Activated naive CD8-positive, alpha-beta T cell treated with anti-CD3 and anti-CD28 coated beads, Interleukin-2, amount 50 U/mL, for 16 hours (primary cell): ENCODE data around the gene ARL6IP1.

Experiments
- DNase-seq: peaks from one replicate; pipeline ENCODE4 v3.0.0-alpha.2; 2020; ENCODE audit warnings: low read depth, low spot score

Gene ARL6IP1

DNA sequence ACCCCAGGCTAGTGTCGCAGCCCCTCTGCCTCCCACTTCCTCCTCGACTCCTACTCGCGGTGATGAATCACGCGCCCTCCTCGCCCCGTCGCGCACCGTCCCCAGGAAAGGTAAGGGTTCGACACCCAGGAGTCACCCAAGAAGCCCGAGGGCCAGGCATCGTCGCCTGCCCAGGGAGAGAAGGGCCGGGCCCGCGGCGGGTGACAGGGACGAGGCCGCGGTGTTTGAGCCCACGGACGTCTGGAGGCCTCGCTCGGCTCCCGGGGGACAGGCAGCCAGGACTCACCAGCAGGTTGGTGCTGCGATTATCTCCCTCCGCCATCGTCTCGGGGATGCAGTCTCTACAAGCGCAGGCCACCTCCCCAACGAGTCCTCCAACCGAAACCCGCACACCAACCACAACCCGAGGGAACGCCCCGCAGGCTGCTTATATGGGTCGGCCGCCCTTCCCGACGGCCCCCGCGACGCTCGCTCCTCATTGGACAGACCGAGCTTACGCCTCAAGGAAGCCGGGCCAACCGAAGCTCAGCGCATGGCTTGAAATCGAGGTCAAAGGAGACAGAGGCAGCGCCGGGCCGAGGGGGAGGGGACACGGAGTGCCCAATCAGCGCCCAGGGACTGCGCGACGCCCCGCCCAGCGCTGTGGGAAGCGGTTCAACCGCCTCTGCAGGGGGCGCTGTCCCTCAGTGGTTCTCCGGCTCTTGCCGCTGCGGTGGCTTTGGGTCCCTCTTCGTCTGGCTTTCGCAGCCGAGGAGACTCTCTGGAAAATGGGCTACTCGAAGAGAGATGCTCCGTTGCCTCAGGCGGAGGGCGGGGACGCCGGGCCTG, at the start of gene ARL6IP1:
ARL6IP1 (minus strand) TSS at position 405 of the 828 bp plus-strand sequence; CDS start at position 322, 83 bp downstream.
- peak; percentile 96 for DNase-seq

DNA sequence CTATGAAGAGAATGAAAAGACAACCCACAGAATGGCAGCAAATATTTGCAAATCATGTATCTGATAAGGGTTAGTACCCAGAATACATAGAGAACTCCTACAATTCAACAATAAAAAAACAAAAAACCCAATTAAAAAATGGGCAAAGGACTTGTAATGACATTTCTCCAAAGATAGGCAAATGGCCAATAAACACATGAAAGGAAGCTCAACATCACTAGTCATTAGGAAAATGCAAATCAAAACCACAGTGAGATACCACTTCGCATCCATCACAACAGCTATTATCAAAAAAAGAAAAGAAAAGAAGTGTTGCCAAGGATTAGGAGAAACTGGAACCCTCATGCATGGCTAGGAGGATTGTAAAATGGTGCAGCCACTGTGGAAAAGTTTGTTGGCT, 45.1 kb upstream of the ARL6IP1 start:
- DNase-seq: no peak

DNA sequence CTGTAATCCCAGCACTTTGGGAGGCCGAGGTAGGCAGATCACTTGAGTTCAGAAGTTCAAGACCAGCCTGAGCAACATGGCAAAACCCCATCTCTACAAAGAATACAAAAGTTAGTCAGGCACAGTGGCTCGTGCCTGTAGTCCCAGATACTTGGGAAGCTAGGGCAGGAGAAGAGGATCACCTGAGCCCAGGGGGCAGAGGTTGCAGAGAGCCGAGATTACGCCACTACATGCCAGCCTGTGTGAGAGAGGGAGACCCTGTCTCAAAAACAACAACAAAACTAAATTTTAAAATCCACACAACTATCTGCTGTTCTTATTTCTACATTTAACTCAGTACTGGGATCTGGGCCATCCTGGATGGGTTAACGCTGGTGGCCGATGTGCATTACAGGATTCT, 41.2 kb upstream of the ARL6IP1 start:
- no peak for DNase-seq

DNA sequence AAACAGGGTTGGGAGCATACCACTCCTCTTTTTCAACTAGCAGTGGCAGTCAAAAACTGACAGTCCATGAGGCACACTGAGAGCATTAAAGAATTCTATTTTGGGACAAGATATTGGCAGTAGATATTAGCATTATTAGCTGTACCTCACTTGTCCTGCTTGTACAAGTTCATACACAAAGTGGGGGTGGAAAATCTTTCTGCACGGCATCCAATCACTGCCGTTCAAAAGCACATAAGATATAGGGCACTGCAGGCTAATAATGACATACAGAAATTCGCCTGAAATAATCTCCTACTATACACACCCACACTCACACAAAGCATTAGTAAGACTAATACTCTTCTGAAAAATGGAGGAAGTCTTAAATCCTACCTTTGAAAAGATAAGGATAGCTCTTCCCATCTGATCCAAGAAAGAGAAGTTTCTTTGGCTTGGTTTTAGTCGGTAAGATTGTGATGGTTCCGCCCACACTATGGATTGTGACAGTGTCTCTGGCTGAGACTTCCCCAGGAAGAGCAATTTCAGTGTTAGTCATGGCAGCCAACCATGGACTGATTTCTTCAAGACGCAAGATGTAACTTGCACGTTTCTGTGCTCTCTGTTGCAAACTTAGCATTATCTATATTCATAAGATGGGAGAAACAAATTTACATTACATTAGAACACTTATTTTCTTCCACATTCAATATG, 40.6 kb upstream of the ARL6IP1 start:
- no peak for DNase-seq

DNA sequence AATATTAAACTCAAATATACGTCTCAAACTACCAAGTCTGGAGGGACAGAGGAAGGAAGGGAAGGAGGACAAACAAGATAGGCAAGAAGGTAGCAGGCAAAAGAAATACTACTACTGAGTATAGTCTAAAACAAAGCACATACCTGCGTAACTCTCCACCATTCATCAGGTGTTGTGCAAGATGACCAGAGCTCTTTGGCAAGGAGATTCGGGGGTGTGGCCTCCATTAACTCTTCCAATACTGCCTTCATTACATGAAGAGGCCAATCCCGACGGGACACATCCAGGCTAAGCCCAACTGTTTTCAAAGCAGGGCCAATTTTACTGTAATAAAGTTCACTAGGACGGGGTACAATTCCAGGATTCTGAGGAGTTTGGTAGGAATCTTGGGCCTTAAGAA, 38.2 kb upstream of the ARL6IP1 start:
- DNase-seq: no peak

DNA sequence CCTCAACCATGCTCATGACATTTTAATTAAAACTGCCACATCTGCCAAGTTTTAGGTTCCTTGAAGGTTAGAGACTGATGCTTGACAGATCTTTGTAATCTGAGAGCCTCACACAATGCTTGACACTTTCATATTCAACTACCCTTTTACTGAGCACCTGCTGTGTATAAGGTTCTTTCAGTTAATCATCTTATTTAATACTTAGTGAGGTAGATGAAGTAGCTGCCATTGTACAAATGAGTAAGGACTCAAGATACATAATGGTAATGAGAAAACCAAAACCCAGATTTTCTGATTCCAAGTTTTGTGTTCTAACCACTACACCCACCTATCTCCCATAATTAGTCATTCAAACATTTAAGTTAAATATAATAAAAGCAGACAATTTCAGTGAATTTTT, 35.4 kb upstream of the ARL6IP1 start:
- DNase-seq: no peak

DNA sequence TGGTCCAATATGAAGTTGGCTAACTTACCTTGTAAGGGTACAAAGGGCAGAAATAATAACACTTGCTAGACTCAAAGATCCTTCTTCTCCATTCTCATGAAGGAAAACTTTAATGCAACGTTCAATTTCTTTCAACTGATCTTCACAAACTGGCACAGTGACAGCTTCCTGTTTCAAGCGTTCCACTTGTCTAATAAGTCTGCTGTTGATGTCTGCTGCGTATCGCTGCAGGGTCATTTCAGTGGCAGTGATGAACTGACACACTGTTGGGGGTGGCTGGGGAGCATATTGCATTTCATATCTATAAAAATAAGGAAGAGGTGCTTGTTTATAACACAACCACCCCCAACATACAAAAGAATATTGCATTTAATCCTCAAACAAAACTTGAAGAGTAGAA, 33.5 kb upstream of the ARL6IP1 start:
- no peak for DNase-seq

DNA sequence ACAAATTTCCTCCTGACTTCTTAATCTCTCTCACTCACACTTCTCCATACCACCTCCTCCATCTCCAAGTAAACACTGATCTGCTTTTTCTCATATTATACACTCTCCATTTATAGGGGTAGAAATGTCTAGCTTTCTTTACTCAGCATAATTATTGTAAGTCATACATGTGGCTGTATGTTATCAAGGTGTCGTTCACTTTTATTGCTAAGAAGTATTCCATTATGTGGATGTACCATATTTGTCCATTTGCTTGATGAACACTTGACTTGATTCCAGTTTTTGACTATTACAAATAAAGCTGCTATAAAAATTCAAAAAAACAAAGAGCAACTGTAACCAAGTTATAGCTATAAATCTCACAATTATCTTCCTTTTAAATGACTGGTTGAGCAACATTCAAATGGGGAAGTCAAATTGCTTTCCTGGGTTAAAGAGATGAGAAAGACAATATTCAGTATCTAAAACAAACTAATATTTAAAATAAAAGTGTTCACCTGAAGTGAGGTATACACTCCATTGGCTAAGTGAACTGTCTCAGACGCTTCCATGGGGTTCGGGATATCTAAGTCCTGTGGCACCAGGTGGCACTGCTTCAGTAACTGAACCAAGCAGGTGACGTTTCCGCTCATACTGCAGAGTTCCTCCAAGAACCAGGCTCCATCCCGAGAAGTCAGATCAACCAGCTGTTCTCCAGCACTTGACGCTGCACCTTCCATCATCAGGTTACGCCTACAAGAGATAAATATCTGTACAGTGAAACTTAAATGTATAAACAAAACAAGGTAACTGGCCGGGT, 32.6 kb upstream of the ARL6IP1 start:
- no peak for DNase-seq

DNA sequence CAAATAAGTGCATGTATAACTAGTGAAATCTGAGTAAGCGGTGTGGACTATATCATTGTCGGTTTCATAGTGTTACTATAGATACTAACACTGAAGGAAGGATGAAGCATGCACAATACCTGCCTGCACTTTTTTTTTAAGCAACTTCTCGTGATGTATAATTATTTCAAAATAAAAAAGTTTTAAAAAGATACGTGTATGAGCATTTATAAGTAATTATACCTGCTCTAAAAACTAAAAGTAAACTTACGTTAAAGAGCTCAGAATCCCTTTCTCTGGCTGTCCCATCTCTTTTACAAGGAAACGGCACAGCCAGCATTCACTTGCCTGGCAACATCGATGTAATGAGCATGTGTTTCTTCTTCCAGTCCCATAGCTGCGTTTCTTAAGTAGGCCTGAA, 31.3 kb upstream of the ARL6IP1 start:
- DNase-seq: no peak

DNA sequence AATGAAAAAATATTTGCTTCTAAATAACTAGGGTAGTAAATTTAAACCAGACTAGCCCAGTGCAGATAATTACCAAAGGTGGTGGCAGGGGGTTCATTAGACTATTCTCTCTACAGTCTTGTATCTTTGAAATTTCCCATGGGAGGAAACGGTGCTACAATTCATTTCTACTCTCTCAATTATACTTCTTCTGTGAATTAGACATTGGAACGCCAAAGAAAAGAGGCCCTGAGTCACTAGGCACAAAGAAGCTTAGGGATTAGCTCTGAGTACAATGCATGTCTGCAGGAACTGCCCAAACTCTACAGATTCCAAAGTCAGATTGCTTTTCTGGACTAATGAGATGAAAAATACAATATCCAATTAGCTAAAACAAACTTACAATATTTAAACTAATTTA, 30.7 kb upstream of the ARL6IP1 start:
- no peak for DNase-seq

DNA sequence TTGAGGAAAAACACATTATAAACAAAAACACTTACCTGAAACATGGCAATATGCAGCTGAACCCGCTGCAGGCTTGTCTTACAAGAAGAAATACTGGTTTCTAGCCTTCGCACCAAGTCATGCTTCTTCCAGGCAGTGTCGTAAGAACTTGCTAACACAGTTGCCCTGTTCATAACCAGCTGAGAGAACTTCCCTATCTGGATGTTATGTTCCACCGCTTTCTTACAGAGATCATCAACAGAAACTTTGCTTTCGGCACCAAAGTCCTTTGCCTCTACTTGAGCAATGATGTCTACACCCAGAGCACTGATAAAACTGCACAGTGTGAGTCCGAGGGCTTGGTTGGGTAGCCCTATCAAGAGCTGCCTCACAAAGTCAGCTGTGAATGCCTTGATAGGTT, 27.9 kb upstream of the ARL6IP1 start:
- no peak for DNase-seq

DNA sequence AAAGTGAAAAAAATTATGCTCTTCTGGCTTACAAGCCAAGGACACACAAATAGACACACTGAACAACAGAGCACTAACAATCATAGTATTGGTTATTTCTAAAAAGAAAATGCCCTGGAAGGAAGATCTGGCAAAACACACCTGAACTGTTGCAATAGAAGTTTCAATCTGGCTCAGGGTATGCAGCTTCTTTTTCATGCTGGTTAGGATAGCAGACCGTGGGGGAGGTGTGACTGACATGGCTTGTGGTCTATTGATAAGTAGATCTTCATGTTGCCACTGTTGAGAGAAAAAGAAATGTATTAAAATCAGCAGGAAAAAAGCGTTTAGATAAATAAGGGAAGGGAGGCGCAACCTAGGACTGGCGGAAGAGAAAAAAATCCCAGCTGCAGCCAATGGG, 26.5 kb upstream of the ARL6IP1 start:
- DNase-seq: no peak

DNA sequence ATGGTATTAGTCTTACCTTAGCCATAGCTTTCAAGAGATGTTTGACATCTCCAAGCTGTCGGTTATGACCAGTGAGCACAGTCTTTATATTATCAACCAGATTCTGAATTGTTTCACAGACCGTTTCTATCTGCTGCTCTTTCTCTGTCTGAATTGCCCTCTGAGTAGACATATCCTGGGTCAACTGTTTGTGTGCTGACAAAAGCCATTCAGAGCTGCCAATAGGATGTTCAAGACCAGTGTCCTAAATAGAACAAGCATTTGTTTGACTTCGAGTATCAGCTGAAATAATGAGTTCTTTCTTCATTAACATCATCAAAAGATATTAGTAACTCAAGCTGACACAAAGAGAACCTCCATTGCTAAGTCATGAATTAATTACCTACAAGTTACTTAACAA, 14.9 kb upstream of the ARL6IP1 start:
- DNase-seq: no peak

DNA sequence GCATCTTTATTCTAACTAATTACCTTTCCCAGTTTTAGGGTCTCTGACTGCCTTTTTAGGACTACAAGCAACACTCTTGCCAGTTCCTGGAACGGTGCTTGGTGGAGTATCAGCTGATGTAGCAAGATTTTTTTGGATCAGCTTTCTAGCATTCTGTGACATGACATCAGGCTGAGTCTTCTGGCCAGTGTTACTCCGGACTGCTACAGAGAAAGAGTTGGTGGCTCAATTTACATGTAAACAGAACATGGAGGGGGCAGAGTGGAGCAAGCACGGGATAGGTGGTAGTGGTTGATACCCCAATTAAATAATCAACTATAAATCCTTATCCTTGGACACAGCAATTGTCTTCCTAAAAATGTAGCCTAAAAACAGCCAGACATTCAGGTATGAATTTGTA, 10.6 kb upstream of the ARL6IP1 start:
- DNase-seq: no peak

DNA sequence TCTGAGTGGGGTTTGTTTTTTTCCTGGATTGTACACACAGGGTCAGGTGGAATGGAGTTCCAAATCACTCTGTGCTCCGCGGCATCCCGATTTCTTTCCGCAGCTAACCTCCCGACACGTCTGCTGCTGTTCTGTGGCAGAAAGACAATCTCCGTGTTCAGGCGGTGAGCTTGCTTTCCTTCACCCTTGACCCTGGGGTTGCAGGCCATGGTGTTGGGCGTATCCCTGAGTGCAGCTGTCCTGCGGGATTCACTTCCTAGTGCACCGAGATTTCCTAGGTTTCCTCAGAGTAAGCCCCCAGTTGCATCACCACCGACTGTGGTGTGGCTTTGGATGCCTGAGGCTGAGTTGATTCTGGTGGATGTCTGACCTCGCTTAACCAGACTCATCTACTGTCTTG, 7.8 kb upstream of the ARL6IP1 start:
- DNase-seq: no peak

DNA sequence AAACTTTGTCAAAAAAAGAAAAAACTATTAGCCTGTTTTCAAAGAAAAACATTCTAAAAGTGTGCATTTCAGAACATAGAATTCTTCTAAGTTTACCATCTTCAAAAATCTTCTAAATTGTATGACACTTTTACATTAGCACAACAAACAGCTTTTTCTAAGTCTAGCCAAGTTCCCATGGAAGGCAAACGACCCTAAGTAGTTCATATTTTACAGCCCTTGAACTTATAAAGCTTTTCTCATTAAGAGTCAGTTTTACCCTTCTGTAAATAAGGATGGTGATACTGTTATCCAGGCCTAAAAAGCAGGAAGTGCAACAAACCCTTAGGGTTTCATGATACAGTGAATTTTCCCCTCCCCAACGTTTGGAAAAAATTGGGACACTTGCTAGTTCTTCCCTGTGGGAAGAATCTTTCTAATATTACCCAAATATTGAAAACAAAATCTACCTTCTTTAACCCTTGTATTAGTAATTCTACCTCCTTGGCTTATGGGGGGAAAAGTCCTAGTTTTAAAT, 4.0 kb upstream of the ARL6IP1 start:
- no peak for DNase-seq

DNA sequence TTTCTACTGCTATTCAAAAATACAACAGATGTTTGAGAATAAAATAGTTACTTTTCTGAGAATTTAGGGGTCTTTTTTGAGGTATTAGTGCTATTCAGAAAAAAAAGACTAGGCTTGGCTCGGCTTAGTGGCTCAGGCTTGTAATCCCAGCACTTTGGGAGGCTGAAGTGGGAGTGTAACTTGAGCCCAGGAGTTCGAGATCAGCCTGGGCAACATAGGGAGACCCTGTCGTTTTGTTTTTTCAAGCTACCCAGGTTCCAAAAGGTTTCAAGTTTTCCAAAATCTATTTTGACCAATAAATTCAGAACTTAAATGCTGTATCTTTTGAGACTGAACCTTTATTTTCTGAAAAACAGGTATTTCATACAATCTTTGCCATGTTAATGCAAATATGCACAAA, 3.2 kb upstream of the ARL6IP1 start:
- no peak for DNase-seq

DNA sequence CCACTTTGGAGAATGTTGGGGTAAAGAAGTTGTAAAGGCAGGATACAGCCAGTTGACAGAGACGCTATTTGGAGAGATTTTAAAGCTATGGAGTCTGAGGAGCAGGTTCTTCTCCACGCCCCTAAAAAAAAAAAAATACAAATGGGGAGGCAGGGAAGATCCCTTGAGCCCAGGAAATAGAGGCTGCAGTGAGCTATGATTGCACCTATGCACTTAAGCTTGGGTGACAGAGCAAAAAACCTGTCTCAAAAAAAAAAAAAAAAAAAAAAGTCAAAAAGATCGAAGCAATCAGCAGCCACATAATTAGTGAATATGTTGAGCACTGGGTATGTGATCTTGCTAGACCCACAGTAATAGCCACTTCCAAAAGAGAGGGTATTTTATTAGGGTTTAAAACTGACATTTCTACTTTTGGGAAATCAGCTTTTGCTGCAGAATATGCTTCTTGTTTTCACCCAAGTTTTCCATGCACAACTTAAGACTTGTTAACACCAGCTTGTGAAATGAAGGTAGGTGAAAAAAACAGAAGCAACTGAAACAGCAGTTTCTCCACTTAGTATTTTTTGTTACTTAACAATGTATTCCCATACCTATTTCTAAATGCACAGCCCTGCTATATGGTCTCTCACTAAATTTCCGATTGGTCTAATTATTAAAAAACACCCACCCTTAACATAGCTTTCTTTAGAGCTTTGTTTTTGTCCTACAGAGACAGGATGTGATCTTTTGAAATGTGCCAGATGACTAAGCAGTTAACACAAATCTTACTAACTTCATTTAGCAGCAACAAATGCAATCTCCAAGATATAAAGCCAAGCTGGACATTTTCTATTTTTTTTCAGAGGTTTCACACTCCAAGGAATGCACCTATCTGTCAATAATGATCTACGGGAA, 2.5 kb upstream of the ARL6IP1 start:
- DNase-seq: no peak

DNA sequence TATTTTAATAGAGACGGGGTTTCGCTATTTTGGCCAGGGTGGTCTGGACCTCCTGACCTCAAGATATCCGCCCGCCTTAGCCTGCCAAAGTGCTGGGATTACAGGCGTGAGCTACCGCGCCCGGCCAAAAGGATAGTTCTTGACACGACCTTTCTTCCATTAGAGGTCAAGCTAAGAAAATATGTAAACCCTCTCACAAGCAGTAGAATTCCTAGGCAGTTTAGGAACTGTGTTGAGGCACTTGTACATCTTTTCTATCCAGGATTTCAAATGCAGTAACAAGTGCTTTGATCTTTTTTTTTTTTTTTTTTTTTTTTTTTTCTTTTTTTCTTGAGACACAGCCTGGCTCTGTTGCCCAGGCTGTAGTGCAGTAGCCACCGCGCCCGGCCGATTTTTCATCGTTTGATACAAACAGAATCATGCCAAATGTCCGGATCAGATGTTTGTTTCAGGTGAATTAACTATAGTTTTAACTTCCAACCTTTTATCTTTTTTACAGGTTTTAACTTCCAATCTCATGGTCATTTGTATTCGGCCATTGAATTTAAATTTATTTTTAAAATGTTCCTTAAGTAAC, 1.5 kb upstream of the ARL6IP1 start:
- DNase-seq: no peak

DNA sequence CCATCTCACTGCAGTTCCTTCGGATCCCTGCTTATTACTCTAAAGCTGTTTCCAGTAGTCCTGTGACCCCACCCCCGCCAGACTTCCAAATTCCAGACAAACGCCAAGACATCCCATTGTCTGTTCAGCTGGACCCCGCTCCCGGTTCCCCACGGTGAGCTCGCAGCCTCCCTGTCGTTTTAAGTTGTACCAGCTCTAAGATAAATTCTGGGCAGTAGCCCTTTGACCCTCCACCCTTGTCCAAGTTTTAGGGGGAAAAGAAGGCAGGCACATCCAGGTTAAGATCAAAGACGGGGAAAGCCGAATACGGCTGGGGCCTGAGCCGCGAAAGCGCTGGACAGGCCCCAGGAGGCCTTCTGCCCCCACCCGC, 589 bp downstream of the ARL6IP1 start:
- DNase-seq: no peak

DNA sequence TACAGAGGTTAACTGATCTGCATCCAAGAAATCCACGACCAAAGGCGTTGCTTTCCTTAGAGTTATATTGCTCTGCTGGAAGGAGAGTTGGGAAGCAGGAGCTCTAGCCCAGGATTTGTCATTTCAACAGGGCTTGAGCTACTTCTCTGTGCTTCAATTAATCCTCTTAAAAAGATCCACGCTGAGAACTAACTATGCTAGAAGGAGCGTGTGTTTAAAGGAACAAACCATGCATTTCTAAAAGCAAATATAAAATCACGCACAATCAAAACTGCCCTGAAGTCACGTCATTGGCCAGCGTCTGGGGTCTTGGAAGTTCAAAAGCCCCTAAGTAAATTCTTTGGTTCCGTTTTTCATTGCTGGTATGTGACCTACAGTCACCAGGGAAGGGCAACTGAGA, 1.1 kb downstream of the ARL6IP1 start:
- DNase-seq: no peak
